RWPE1 (cell line): ENCODE results near the gene AK4.
"Not testable (repeated sequence)": the region's sequence is repeated elsewhere in the genome, so short reads cannot be mapped to it uniquely, and the experiment has no call there.

Experiments used
- CTCF ChIA-PET: fragments of 350-600 bp; sonication (Branson Sonifier 250); formaldehyde crosslinking; extraction: SDS; loops from one replicate; lab custom pipeline; 2021; lab: Yijun Ruan, JAX
- POLR2A ChIA-PET: fragments of 400-600 bp; formaldehyde crosslinking; extraction: SDS; loops from one replicate; lab custom pipeline; 2020; ENCODE audit warnings: antibody characterized with exemption; ENCODE audit not compliant: low non-redundant PET; lab: Yijun Ruan, JAX
- DNase-seq: peaks from one replicate; pipeline ENCODE4 v3.0.0; 2012; ENCODE audit warnings: low spot score
- H3K27ac ChIP-seq: fragments of 450-650 bp; 2 replicates; pipeline ENCODE4 v1.5.1; 2017
- TF ChIP-seq, protein P1 (sequence below): fragments of 450-650 bp; conservative IDR thresholded peaks from 2 replicates; pipeline ENCODE4 v1.5.1; 2017; ENCODE audit warnings: low read depth, mild to moderate bottlenecking

Gene AK4

GRCh38 chr1:65230731-65231481 lies 82.9 kb downstream of the AK4 start:
- ChIA-PET POLR2A (no interaction called here), CTCF (interaction anchor here (0.6 kb wide), 1 partner anchor 444 kb away, joined by 3 read pairs; no protein-coding TSS in a partner anchor)
- H3K27ac ChIP-seq = no peak overlapping the region
- TF ChIP-seq, protein P1, sequence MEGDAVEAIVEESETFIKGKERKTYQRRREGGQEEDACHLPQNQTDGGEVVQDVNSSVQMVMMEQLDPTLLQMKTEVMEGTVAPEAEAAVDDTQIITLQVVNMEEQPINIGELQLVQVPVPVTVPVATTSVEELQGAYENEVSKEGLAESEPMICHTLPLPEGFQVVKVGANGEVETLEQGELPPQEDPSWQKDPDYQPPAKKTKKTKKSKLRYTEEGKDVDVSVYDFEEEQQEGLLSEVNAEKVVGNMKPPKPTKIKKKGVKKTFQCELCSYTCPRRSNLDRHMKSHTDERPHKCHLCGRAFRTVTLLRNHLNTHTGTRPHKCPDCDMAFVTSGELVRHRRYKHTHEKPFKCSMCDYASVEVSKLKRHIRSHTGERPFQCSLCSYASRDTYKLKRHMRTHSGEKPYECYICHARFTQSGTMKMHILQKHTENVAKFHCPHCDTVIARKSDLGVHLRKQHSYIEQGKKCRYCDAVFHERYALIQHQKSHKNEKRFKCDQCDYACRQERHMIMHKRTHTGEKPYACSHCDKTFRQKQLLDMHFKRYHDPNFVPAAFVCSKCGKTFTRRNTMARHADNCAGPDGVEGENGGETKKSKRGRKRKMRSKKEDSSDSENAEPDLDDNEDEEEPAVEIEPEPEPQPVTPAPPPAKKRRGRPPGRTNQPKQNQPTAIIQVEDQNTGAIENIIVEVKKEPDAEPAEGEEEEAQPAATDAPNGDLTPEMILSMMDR = no peak
- no peak for DNase-seq

GRCh38 chr1:65231718-65232330 lies 83.8 kb downstream of the AK4 start:
- DNase-seq = no peak
- POLR2A ChIA-PET = interaction anchor here (0.7 kb wide), 1 partner anchor 456 kb away, joined by 6 read pairs; no protein-coding TSS in a partner anchor

GRCh38 chr1:65232461-65232990 lies 84.5 kb downstream of the AK4 start:
- no peak for DNase-seq
- POLR2A ChIA-PET = interaction anchor here (0.7 kb wide), 1 partner anchor 455 kb away, joined by 6 read pairs; no protein-coding TSS in a partner anchor

More at GRCh38 chr1:65231718-65232330, 83.8 kb downstream of the AK4 start:
- TF ChIP-seq, protein P1 = no peak
- no peak overlapping the region for H3K27ac ChIP-seq
- CTCF ChIA-PET = interaction anchor here (0.6 kb wide), 2 partner anchors 154 to 443 kb away, joined by 3 read pairs; no protein-coding TSS in a partner anchor

DNA sequence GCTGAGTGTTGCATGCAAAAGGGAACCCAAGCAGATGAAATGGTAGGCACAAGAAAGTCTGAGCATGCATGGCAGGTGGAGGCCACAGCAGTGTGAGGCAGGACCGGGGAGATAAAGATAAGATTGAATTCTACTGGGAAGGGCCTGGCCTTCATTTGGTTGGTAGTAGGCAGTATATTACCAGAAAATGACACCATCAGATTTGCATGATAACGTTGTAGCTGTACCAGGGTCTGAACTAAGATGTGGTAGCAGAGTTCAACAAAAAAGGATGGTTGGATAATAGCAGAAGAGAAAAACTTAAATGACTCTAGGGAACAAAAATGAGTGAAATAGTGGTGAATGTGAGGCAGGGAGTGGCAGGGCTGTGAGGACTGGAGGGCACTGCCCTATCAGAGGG lies 85.8 kb downstream of the AK4 start:
- TF ChIP-seq, protein P1 = no peak
- no peak for DNase-seq
- no peak overlapping the region for H3K27ac ChIP-seq
- CTCF ChIA-PET = no interaction called here
- POLR2A ChIA-PET = no interaction called here

More at GRCh38 chr1:65232461-65232990, 84.5 kb downstream of the AK4 start:
- TF ChIP-seq, protein P1 = no peak
- CTCF ChIA-PET = interaction anchor here (0.6 kb wide), 1 partner anchor 153 kb away, joined by 3 read pairs; no protein-coding TSS in a partner anchor
- no peak overlapping the region for H3K27ac ChIP-seq

- TF ChIP-seq, protein P1 = 0 out of 2 replicates have a peak, but pooled peaks have one; percentile 9
- H3K27ac ChIP-seq = no peak overlapping the region
- ChIA-PET CTCF (interaction anchor here (0.6 to 1.9 kb wide), 3 partner anchors 450 to 1007 kb away, joined by 3 to 9 read pairs (median 3); no protein-coding TSS in a partner anchor), POLR2A (no interaction called here)
- no peak for DNase-seq
Observed at GRCh38 chr1:65235867-65236805, 88.1 kb downstream of the AK4 start.

GRCh38 chr1:65237088-65237487 lies 89.1 kb downstream of the AK4 start:
- POLR2A ChIA-PET, H3K27ac ChIP-seq, DNase-seq: not testable (repeated sequence)
- CTCF ChIA-PET = interaction anchor here (1.9 kb wide), 1 partner anchor 451 kb away, joined by 9 read pairs; no protein-coding TSS in a partner anchor
